IMR-90 (cell line): ENCODE measurements around the gene MRPL49. TPM values are rescaled to one million over a fixed set of nuclear protein-coding genes. Genes with fewer than 3 reads are reported as not detected.

Experiments
- ATAC-seq: fragments of 200-7000 bp; cut with Tn5 transposase; 2 replicates; pipeline ENCODE4 v1.9.1; 2020; ENCODE audit warnings: low read depth, mild to moderate bottlenecking, moderate library complexity
- BruUV-seq: library from RNA; stranded (reverse); fragments of 400-500 nt; replicated peaks from 2 replicates; lab custom pipeline; 2021; lab: Mats Ljungman, UMichigan
- CTCF ChIA-PET: fragments of 300-600 bp; formaldehyde crosslinking; extraction: SDS; loops from one replicate; lab custom pipeline; 2021; ENCODE audit warnings: antibody characterized with exemption; lab: Yijun Ruan, JAX
- POLR2A ChIA-PET: fragments of 300-600 bp; sonication (Branson Sonifier 250); formaldehyde crosslinking; loops from one replicate; lab custom pipeline; 2022; ENCODE audit warnings: antibody characterized with exemption; ENCODE audit not compliant: unreplicated experiment; lab: Charles Lee
- DNase-seq: peaks from one replicate; pipeline ENCODE4 v3.0.0; 2013
- H2AFZ ChIP-seq: replicated peaks from 2 replicates; pipeline ENCODE3; 2013; ENCODE audit warnings: low read length, mild to moderate bottlenecking; ENCODE audit not compliant: poor library complexity
- H2AK5ac ChIP-seq: 2 replicates; pipeline ENCODE4 v1.6.1; 2013; ENCODE audit warnings: low read depth, low read length, inconsistent platforms
- H2AK9ac ChIP-seq: replicated peaks from 2 replicates; pipeline ENCODE3; 2013; ENCODE audit warnings: mild to moderate bottlenecking, low read depth, low read length, moderate library complexity; ENCODE audit not compliant: poor library complexity
- H2BK120ac ChIP-seq: 2 replicates; pipeline ENCODE4 v1.6.1; 2013; ENCODE audit warnings: low read depth, low read length, inconsistent platforms
- H2BK15ac ChIP-seq: 3 replicates; pipeline ENCODE4 v1.6.1; 2013; ENCODE audit warnings: low read depth, low read length, inconsistent platforms
- H2BK20ac ChIP-seq: 2 replicates; pipeline ENCODE4 v1.6.1; 2013; ENCODE audit warnings: low read depth, mild to moderate bottlenecking, inconsistent platforms, low read length, moderate library complexity
- H2BK5ac ChIP-seq: 2 replicates; pipeline ENCODE4 v1.6.1; 2013; ENCODE audit warnings: mild to moderate bottlenecking, low read depth, low read length, inconsistent platforms; ENCODE audit not compliant: poor library complexity, severe bottlenecking
- H3K14ac ChIP-seq: replicated peaks from 2 replicates; pipeline ENCODE4 v1.6.1; 2013; ENCODE audit warnings: low read depth, low read length, inconsistent platforms
- H3K18ac ChIP-seq: 2 replicates; pipeline ENCODE4 v1.6.1; 2013; ENCODE audit warnings: low read depth, low read length, control low read depth
- H3K23ac ChIP-seq: 2 replicates; pipeline ENCODE4 v1.6.1; 2013; ENCODE audit warnings: low read depth, low read length, inconsistent platforms
- H3K27ac ChIP-seq: 2 replicates; pipeline ENCODE4 v1.5.1; 2013; ENCODE audit warnings: mild to moderate bottlenecking, control low read depth, low read length; ENCODE audit not compliant: insufficient read depth
- H3K27me3 ChIP-seq: 2 replicates; pipeline ENCODE4 v1.6.1; 2013; ENCODE audit warnings: low read length; ENCODE audit not compliant: control insufficient read depth, insufficient read depth
- H3K36me3 ChIP-seq: 2 replicates; pipeline ENCODE4 v1.6.1; 2013; ENCODE audit warnings: low read length, mixed read lengths; ENCODE audit not compliant: control insufficient read depth, insufficient read depth
- H3K4ac ChIP-seq: 2 replicates; pipeline ENCODE4 v1.6.1; 2013; ENCODE audit warnings: low read depth, low read length, inconsistent platforms
- H3K4me1 ChIP-seq: 2 replicates; pipeline ENCODE4 v1.6.1; 2013; ENCODE audit warnings: low read length, mixed read lengths; ENCODE audit not compliant: control insufficient read depth, insufficient read depth
- H3K4me2 ChIP-seq: 2 replicates; pipeline ENCODE4 v1.6.1; 2013; ENCODE audit warnings: low read depth, mild to moderate bottlenecking, control low read depth, low read length, moderate library complexity
- H3K4me3 ChIP-seq: 2 replicates; pipeline ENCODE4 v1.5.1; 2013; ENCODE audit warnings: low read depth, mild to moderate bottlenecking, control low read depth, low read length, moderate library complexity; ENCODE audit not compliant: insufficient read depth
- H3K56ac ChIP-seq: 2 replicates; pipeline ENCODE4 v1.6.1; 2013; ENCODE audit warnings: low read length, inconsistent platforms; ENCODE audit not compliant: insufficient read depth; ENCODE audit errors: extremely low read depth
- H3K79me1 ChIP-seq, 2 experiments: 2 replicates each; pipeline ENCODE4 v1.6.1; 2013; ENCODE audit warnings: low read length in 2 of 2, inconsistent platforms in 1 of 2, low read depth in 1 of 2
- H3K9ac ChIP-seq: 2 replicates; pipeline ENCODE4 v1.6.1; 2013; ENCODE audit warnings: low read depth, low read length, control low read depth
- H3K9me1 ChIP-seq: 2 replicates; pipeline ENCODE4 v1.6.1; 2013; ENCODE audit warnings: low read length, inconsistent platforms; ENCODE audit not compliant: insufficient read depth
- H3K9me3 ChIP-seq: 2 replicates; pipeline ENCODE4 v1.6.1; 2013; ENCODE audit warnings: low read length; ENCODE audit not compliant: control insufficient read depth, insufficient read depth
- H4K20me1 ChIP-seq: 2 replicates; pipeline ENCODE4 v1.6.1; 2013; ENCODE audit warnings: low read length, inconsistent platforms; ENCODE audit not compliant: insufficient read depth
- H4K5ac ChIP-seq: 2 replicates; pipeline ENCODE4 v1.6.1; 2013; ENCODE audit warnings: mild to moderate bottlenecking, low read depth, low read length, control low read depth
- H4K8ac ChIP-seq, 2 experiments: 2 replicates each; pipeline ENCODE4 v1.6.1; 2013; ENCODE audit warnings: low read depth in 2 of 2, low read length in 2 of 2, control low read depth in 1 of 2, inconsistent platforms in 1 of 2
- H4K91ac ChIP-seq: 2 replicates; pipeline ENCODE4 v1.6.1; 2013; ENCODE audit warnings: low read depth, low read length, inconsistent platforms; ENCODE audit not compliant: insufficient read depth
- BHLHE40 ChIP-seq: fragments of 150-350 bp; IDR thresholded peaks from 2 replicates; pipeline ENCODE4 v1.6.1; 2016; ENCODE audit warnings: mild to moderate bottlenecking, low read depth, low read length
- CEBPB ChIP-seq: IDR thresholded peaks from 2 replicates; pipeline ENCODE4 v1.6.1; 2012; ENCODE audit warnings: low read depth, low read length, improper control_type of control experiment
- FOS ChIP-seq: fragments of 150-350 bp; IDR thresholded peaks from 2 replicates; pipeline ENCODE4 v1.6.1; 2016; ENCODE audit warnings: low read depth, low read length
- MAFK ChIP-seq: IDR thresholded peaks from 2 replicates; pipeline ENCODE4 v1.6.1; 2012; ENCODE audit warnings: low read depth, low read length, improper control_type of control experiment
- MAZ ChIP-seq: IDR thresholded peaks from 2 replicates; pipeline ENCODE4 v1.6.1; 2012; ENCODE audit warnings: low read depth, mild to moderate bottlenecking, low read length, improper control_type of control experiment, moderate library complexity, borderline replicate concordance
- MXI1 ChIP-seq: IDR thresholded peaks from 2 replicates; pipeline ENCODE4 v1.6.1; 2012; ENCODE audit warnings: low read depth, mild to moderate bottlenecking, low read length, moderate library complexity, borderline replicate concordance
- NFE2L2 ChIP-seq: fragments of 150-350 bp; IDR thresholded peaks from 2 replicates; pipeline ENCODE4 v1.6.1; 2016; ENCODE audit warnings: low read depth, mild to moderate bottlenecking, low read length
- POLR2A ChIP-seq: IDR thresholded peaks from 2 replicates; pipeline ENCODE4 v1.6.1; 2012; ENCODE audit warnings: mild to moderate bottlenecking, low read depth, low read length
- RAD21 ChIP-seq: IDR thresholded peaks from 2 replicates; pipeline ENCODE4 v1.6.1; 2012; ENCODE audit warnings: low read length, improper control_type of control experiment
- RCOR1 ChIP-seq: IDR thresholded peaks from 2 replicates; pipeline ENCODE4 v1.6.1; 2012; ENCODE audit warnings: mild to moderate bottlenecking, low read length, improper control_type of control experiment; ENCODE audit not compliant: insufficient replicate concordance
- RFX5 ChIP-seq: IDR thresholded peaks from 2 replicates; pipeline ENCODE4 v1.8.0; 2012; ENCODE audit warnings: low read depth, mild to moderate bottlenecking, low read length, moderate library complexity
- SMC3 ChIP-seq: fragments of 150-350 bp; IDR thresholded peaks from 2 replicates; pipeline ENCODE4 v1.6.1; 2016; ENCODE audit warnings: low read depth, mild to moderate bottlenecking, antibody characterized with exemption, low read length, moderate library complexity
- WGBS, 2 experiments: methylation state at CpG; one replicate each; pipeline versions ENCODE4 v1.1.5 to v1.1.7; 2013; ENCODE audit warnings: missing lambda C conversion rate in 2 of 2; ENCODE audit not compliant: insufficient read length in 1 of 2; ENCODE audit errors: extremely low coverage in 2 of 2; 5-methylcytosine and 5-hydroxymethylcytosine counted together
- dilution Hi-C: fragments of 300-500 bp; cut with HindIII; formaldehyde crosslinking; loops from one replicate; pipeline ENCODE4 v1.14.3; 2018; ENCODE audit warnings: low sequenced_read_pairs; ENCODE audit not compliant: unreplicated experiment
- in situ Hi-C: fragments of 300-500 bp; cut with MboI; formaldehyde crosslinking; loops from 3 replicates; pipeline ENCODE4 v1.14.3; 2019; ENCODE audit warnings: low sequenced_read_pairs, inconsistent platforms, mixed read lengths
- intact Hi-C: fragments of 100-400 bp; cut with micrococcal nuclease; formaldehyde crosslinking; loops from 2 replicates; pipeline ENCODE4 v1.10.0; 2022
- polyA plus RNA-seq, 3 experiments: library from polyadenylated mRNA; depleted of rRNA; stranded (reverse); fragments of >200 nt; gene quantifications; 2 replicates each; pipeline ENCODE4 v1.2.3, GENCODE V29; 2012; ENCODE audit warnings: low replicate concordance in 1 of 3
- total RNA-seq: library from RNA; depleted of rRNA; stranded (reverse); fragments of >200 nt; gene quantifications from 2 replicates; pipeline ENCODE4 v1.2.3, GENCODE V29; 2012
- TF ChIP-seq, protein P1 (sequence below): conservative IDR thresholded peaks from 2 replicates; pipeline ENCODE4 v1.5.1; 2012; ENCODE audit warnings: mild to moderate bottlenecking, low read depth, low read length, improper control_type of control experiment
- TF ChIP-seq, protein P2 (sequence below): fragments of 150-350 bp; IDR thresholded peaks from 2 replicates; pipeline ENCODE4 v1.6.1; 2017; ENCODE audit warnings: mild to moderate bottlenecking, antibody characterized with exemption, low read length, low read depth
- TF ChIP-seq, protein P3 (sequence below): fragments of 150-350 bp; IDR thresholded peaks from 2 replicates; pipeline ENCODE4 v1.6.1; 2016; ENCODE audit warnings: low read depth, mild to moderate bottlenecking, low read length, moderate library complexity, borderline replicate concordance

The MRPL49 gene
- total and polyA plus RNA-seq, 2 of the 4 experiments (the other 2 are of a cell fraction), result 55.2 to 56.8 TPM

DNA sequence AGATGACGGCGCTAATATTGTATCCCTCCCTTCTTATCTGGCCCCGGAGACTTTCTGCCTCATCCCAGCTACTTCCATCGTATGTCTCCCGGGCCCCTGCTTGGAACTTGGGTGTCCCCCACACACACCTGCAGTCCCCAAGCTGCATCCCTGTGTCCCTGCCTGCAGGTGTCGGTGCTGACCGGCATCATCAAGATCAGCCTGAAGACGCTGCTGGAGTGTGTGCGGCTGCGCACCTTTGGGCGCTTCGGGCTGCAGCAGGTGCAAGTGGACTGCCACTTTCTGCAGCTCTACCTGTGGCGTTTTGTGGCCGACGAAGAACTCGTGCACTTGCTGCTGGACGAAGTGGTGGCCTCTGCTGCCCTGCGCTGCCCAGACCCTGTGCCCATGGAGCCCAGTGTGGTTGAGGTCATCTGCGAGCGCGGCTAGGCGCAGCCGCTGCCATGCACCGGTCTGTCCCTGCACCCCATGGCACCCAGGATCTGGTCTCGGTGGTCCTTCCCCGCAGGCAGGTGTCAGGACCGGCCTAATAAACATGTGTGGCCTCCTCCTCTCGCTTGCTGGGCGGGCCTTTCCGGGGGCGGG lies 10.9 kb upstream of the MRPL49 start:
- Histone ChIP-seq H3K4me3 (no peak overlapping the region), H3K4ac (no peak overlapping the region), H4K91ac (no peak overlapping the region), H2AK9ac (peak overlapping the region; percentile 72), H2BK120ac (no peak overlapping the region), H2AFZ (peak overlapping the region; percentile 62), H3K56ac (no peak overlapping the region), H4K8ac (no peak overlapping the region), H3K9me1 (0 out of 2 replicates have a peak, but pooled peaks cover 2% of the 10 kb centered on the region), H3K4me1 (peaks cover 14% of the 10 kb centered on the region; the same call in 1 of the 2 replicates), H3K36me3 (peaks cover 11% of the 10 kb centered on the region), H3K9me3 (no peaks in the 10 kb centered on the region), H2BK20ac (no peak overlapping the region), H3K18ac (no peak overlapping the region), H2AK5ac (no peak overlapping the region), H3K4me2 (no peak overlapping the region), H3K27ac (no peak overlapping the region), H2BK15ac (no peak overlapping the region), H3K23ac (no peak overlapping the region), H4K20me1 (peaks cover 11% of the 10 kb centered on the region; the same call in 1 of the 2 replicates), H3K27me3 (no peaks in the 10 kb centered on the region), H3K14ac (no peak overlapping the region), H3K9ac (no peak overlapping the region), H4K5ac (no peak overlapping the region), H3K79me1 (peaks cover 0 to 28% of the 10 kb centered on the region in 2 experiments), H2BK5ac (no peak overlapping the region)
- BruUV-seq, result no TSS peak
- intact Hi-C loops (loop anchor here (2.0 to 5.0 kb wide), 2 partner anchors 141 to 264 kb away; no protein-coding TSS in a partner anchor), in situ Hi-C loops (no loop called here), dilution Hi-C loops (no loop called here)
- ChIA-PET POLR2A (interaction anchor here (0.6 to 1.0 kb wide), 2 partner anchors 11 to 12 kb away, joined by 3 to 5 read pairs; partner anchors contain the start of genes FAU and MRPL49), CTCF (interaction anchor here (1.3 to 3.5 kb wide), 2 partner anchors 9 to 13 kb away, joined by 5 to 15 read pairs; no protein-coding TSS in a partner anchor)
- no peak for DNase-seq
- no peak for ATAC-seq
- WGBS, 2 experiments, result 64% methylated on average over 20 of the region's 31 CpGs; no CpG with 5 or more reads in 1 of the 2 experiments
- no peak for TF ChIP-seq MAFK
- TF ChIP-seq SMC3, result no peak
- TF ChIP-seq RAD21, result no peak
- TF ChIP-seq, protein P1, sequence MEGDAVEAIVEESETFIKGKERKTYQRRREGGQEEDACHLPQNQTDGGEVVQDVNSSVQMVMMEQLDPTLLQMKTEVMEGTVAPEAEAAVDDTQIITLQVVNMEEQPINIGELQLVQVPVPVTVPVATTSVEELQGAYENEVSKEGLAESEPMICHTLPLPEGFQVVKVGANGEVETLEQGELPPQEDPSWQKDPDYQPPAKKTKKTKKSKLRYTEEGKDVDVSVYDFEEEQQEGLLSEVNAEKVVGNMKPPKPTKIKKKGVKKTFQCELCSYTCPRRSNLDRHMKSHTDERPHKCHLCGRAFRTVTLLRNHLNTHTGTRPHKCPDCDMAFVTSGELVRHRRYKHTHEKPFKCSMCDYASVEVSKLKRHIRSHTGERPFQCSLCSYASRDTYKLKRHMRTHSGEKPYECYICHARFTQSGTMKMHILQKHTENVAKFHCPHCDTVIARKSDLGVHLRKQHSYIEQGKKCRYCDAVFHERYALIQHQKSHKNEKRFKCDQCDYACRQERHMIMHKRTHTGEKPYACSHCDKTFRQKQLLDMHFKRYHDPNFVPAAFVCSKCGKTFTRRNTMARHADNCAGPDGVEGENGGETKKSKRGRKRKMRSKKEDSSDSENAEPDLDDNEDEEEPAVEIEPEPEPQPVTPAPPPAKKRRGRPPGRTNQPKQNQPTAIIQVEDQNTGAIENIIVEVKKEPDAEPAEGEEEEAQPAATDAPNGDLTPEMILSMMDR, result no peak
- no peak for TF ChIP-seq MAZ
- TF ChIP-seq POLR2A, result no peak
- TF ChIP-seq CEBPB, result no peak
- TF ChIP-seq RFX5, result no peak
- TF ChIP-seq, protein P2, sequence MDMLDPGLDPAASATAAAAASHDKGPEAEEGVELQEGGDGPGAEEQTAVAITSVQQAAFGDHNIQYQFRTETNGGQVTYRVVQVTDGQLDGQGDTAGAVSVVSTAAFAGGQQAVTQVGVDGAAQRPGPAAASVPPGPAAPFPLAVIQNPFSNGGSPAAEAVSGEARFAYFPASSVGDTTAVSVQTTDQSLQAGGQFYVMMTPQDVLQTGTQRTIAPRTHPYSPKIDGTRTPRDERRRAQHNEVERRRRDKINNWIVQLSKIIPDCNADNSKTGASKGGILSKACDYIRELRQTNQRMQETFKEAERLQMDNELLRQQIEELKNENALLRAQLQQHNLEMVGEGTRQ, result no peak
- TF ChIP-seq, protein P3, sequence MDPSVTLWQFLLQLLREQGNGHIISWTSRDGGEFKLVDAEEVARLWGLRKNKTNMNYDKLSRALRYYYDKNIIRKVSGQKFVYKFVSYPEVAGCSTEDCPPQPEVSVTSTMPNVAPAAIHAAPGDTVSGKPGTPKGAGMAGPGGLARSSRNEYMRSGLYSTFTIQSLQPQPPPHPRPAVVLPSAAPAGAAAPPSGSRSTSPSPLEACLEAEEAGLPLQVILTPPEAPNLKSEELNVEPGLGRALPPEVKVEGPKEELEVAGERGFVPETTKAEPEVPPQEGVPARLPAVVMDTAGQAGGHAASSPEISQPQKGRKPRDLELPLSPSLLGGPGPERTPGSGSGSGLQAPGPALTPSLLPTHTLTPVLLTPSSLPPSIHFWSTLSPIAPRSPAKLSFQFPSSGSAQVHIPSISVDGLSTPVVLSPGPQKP, result no peak
- TF ChIP-seq RCOR1, result no peak
- TF ChIP-seq NFE2L2, result no peak
- no peak for TF ChIP-seq FOS
- no peak for TF ChIP-seq BHLHE40
- no peak for TF ChIP-seq MXI1
